Central memory CD4-positive, alpha-beta T cell (primary cell): ENCODE data around the gene TBX10.
A peak's percentile ranks its signal among the peaks of the same experiment; 100 is the strongest.
"Not testable (repeated sequence)": the region's sequence is repeated elsewhere in the genome, so short reads cannot be mapped to it uniquely, and the experiment has no call there.

Source experiments
- DNase-seq: peaks from one replicate; pipeline ENCODE4 v3.0.0; 2022

The TBX10 gene

DNA sequence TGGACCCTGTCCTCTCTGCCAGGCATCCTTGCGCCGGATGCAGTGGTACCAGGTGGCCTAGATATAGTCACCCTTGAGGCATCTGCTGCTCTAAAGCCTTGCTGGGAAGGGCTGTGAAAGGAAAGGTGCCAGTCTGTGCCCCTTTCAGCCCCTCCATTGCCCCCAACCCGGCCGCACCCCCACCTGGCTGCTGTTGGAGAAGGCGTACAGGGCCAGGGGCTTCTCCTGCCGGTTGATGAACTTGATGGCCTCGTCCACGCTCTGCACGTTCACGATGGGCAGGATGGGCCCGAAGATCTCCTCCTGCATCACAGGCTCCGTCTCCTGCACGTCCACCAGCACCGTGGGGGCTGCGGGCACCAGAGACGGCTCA, 24.6 kb upstream of the TBX10 start:
- no peak for DNase-seq

DNA sequence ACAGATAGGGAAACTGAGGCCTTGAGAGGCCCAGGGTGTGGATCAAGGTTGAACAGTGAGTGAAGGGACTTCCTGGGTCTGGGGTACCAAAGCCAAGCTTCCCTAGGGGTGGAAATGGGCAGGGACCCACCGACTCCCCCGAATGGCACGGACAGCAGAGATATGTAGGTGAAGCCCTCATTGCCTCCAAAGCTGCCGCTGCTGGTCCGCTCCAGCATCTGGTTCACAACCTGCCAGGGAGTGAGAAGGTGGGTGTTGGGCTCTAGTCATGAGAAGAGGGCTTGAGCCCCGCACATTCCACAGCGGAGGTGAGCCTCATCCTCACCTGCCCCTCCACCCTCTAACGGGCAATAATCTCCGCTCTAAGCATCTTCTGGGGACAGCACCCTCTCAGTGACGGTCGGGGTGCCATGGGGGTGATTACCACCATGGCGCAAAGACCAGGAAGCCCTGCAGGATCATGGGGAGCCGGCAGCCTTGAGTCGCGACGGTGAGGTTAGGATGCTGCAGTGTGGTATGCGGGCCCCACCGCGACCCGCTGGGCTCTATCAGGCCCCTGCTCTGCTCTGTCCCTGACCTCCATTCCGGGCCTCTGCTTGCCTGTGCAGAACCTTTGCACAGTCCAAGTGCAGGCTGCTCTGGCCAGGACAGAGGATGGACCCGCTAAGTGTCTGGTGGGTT, 24.1 kb upstream of the TBX10 start:
- DNase-seq = no peak

DNA sequence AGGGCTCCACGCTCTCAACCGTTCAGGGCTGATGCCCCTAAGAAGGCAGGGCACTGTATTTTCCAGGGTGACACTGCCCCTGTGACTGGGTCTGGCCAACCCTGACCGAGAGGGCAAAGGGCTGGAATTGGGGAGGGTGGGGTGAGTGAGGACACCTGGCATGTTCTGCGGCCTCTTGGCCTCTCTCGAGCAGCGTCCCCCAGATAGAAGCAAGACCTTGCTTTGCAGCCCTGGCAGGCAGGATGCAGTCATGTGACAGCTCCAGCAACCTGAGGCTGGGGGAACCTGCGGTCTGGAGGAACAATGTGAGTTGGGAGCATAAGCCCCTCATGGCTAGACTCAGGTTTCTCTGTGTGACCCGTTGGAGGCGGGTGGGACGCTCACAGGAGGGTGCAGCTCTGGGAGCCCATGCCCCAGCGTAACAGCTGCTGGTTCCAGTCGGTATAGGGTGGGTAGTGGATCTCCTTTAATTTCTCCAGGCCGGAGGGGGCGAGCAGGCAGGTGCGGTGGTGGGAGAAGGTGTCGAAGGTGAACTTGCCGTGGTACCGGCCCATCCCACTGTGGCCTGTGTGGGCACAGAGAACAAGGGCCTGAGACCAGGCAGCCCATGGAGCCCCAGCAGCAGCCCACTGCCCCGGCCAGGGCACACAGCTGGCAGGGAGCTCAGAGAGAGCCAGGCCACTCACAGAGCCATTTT, 23.4 kb upstream of the TBX10 start:
- DNase-seq = no peak

DNA sequence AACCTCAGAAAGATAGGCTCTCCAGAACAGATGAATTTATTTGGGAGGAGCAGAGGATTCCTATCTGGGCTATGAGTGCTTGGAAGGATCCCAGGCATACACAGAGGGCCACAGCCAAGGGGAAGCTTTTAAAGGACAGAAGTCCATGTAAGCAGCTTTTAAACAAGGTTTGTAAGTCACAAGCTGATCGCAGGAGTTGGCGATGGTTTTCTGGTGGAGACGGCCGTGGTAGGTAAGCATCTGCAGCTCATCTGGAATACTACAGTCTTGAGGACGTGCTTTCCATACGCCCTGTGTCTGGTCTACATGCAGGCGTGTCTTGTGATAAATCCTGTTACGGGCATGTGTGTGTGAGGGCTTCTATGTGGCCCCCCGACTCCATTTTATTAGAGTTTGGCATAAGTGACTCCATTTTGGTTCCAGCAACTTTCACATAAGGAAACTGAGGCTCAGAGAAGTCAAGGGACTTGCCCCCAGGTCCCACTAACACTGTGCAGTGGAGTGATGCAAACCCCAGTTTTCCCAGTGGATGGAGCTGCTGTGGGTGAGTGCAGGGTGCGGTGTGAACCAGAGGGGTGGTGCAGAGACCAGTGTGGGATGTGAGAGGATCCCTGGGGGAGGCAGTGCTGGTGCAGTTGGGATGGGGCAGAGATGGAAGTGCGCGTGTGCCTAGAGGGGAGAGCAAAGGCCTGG, 22.7 kb upstream of the TBX10 start:
- DNase-seq = no peak

DNA sequence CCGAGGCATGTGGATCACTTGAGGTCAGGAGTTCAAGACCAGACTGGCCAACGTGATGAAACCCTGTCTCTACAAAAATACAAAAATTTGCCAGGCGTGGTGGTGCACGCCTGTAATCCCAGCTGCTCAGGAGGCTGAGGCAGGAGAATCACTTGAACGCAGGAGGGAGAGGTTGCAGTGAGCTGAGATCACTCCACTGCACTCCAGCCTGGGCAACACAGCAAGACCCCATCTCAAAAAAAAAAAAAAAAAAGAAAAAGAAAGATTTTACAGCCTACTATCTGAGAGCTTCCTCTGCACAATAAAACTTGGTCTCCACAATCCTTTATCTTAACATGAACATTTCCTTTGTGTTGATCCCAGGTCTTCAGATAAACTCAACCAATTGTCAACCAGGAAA, 21.2 kb upstream of the TBX10 start:
- not testable (repeated sequence) for DNase-seq

DNA sequence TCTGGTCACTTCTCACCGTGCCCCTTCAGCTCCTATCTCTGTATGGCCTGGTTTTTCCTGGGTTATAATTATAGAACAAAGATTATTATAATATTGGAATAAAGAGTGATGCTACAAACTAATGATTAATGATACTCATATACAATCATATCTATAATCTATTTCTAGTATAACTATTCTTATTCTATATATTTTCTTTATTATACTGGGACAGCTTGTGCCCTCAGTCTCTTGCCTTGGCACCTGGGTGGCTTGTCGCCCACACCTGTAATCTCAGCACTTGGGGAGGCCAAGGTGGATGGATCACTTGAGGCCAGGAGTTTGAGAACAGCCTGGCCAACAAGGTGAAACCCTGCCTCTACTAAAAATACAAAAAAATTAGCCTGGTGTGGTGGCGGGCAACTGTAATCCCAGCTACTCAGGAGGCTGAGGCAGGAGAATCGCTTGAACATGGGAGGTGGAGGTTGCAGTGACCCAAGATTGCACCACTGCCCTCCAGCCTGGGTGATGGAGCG, 20.1 kb upstream of the TBX10 start:
- DNase-seq = not testable (repeated sequence)

DNA sequence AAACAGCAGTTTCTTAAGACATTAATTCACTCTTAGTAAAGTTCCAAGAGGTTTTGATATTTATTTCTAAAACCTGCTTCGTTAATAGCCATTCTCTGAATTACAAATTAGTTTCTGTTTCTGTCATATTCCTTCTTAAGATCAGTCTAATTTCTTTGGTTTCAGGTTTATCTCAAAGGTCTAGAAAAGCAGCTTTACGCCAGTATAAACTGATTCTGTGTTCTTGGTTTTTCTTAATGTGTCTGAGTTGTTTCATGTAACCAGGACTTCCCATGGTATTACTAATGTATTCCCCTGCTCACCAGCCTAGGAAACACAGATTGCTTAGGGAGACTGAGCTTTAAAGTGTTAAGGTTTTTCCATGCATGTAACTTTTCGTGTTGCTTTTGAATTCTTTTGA, 17.7 kb upstream of the TBX10 start:
- no peak for DNase-seq

DNA sequence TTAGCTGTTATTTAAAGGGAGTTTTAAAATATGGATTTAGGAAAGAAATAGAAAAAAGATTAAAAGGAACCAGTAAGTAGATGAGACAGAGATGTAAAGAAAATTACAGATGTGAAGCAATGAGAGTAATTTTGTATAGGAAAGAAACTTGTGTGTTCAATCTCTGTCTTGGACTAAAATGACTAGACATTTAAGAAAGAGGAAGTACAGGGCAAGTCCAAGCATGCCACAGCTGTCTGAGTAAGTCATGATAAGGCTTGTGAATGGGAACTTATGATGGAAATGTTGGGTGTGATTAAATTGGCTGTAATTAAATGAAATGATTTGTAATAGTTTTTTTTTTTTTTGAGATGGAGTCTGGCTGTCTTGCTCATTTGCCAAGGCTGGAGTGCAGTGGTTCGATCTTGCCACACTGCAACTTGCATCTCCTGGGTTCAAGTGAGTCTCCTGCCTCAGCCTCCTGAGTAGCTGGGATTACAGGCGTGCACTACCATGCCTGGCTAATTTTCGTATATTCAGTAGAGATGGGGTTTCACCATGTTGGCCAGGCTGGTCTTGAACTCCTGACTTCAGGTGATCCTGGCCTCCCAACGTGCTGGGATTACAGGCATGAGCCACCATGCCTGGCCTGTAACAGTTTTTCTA, 16.8 kb upstream of the TBX10 start:
- DNase-seq = no peak

DNA sequence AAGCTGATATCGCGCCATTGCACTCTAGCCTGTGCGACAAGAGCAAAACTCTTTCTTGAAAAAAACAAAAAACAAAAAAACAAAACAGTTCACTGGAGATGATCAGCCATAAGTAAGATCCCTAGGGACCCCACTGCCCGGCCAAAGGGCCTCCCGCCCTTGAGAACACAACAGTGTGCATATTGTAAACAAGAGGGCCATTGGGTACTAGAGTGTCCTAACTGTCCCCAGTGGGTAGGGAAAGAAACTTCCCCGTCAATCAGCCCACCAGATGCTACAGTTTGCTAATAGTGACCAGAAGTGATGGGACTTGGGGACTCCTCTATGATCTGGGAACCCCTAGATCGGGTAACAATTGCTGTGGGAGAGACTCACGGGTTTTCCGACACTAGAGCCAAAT, 14.7 kb upstream of the TBX10 start:
- no peak for DNase-seq

DNA sequence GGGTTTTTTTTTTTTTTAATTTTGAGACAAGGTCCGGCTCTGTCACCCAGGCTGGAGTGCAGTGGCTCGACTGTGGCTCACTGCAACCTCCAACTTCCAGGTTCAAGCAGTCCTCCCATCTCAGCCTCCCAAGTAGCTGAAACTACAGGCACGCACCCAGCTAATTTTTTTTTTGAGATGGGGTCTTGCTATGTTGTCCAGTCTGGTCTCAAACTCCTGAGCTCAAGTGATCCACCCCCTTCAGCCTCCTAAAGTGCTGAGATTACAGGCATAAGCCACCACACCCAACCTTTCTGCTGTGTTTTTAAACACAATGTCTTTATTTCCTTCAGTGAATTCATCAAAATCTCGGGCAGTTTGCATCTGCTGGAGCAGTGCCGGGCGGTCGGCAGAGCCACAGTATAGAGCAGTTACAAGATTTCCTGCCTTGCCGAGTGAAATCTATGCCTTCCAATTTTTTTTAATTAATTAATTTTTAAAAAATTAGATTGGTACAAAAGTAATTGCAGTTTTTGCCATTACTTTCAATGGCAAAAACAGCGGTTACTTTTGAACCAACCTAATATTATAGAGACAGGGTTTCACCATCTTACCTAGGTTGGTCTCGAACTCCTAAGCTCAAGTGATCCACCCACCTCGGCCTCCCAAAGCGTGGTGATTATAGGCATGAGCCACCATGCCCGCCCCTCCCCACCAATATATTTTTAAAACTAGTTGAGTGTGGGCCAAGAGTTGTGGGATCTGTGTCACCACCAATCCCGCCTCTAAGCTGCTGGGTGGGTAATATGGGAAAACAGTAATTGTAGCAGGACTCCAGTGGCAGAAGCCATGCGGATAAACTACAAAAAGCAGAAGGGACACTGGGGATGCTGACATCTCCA, 13.6 kb upstream of the TBX10 start:
- no peak for DNase-seq

DNA sequence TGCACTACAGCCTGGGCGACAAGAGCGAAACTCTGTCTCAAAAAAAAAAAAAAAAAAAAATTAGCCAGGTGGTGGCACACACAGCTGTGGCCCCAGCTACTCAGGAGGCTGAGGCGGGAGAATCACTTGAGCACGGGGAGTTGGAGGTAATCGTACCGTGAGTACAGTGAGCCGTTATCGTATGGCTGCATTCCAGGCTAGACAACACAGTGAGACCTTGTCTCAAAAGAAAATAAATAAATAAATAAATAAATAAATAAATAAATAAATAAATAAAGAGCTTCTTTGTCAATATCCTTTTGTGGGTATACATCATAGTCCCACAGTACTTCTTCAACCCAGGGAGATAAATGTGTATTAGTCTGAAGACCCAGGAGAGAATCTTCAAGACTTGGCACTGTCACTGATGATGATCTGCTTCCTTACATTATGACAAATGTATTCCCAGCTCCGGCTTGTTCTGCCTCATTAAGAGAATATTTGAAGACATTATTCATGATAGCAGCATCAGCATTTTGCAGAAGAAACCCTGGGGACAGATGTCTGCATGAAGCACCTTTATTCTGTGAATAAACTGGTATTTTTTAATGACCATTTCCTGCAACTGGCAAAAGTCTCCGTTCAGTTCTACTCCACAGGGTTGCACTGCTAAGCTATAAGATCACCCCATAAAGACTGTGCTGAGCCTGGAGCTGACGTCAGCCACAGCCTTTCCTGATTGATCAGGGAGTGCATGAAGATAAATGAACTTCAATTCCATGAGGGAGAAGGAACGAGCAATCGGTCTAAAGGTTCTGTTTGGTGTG, 12.6 kb upstream of the TBX10 start:
- DNase-seq = no peak

DNA sequence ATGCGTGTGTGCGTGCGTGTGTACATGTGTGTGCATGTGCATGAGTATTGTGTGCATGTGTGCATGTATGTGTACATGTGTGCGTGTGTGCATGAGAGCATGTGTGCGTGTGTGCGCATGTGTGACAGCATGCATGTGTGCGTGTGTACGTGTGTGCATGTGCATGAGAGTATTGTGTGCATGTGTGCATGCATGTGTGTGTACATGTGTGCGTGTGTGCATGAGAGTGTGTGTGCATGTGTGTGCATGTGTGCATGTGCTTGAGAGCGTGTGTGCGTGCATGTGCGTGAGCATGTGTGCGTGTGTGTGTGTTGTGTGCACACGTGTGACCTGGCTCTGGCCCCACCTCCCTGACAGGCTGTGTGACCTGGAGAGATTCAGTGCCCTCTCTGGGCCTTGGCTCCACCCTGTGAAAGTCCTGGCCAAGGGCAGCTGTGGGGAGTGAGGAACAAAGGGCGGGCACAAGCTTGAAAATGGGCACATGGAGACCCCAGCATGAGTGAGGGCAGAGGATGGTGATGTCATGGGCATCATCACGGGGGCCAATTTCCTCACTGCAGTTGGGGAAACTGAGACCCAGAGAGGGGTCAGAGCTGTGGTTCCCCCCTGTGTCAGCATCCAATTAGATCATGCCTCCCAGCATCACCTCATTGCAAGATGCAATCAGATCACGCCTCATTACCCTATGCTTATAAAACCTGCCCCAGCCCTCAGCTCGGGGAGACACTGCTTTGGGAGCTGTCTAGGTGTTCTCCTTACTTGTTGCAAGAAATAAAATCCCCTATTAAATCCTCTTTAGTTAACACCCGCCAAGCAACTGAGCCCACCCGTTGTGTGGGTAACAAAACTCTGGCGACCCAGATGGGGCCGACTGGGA, 10.3 kb upstream of the TBX10 start:
- DNase-seq = no peak

DNA sequence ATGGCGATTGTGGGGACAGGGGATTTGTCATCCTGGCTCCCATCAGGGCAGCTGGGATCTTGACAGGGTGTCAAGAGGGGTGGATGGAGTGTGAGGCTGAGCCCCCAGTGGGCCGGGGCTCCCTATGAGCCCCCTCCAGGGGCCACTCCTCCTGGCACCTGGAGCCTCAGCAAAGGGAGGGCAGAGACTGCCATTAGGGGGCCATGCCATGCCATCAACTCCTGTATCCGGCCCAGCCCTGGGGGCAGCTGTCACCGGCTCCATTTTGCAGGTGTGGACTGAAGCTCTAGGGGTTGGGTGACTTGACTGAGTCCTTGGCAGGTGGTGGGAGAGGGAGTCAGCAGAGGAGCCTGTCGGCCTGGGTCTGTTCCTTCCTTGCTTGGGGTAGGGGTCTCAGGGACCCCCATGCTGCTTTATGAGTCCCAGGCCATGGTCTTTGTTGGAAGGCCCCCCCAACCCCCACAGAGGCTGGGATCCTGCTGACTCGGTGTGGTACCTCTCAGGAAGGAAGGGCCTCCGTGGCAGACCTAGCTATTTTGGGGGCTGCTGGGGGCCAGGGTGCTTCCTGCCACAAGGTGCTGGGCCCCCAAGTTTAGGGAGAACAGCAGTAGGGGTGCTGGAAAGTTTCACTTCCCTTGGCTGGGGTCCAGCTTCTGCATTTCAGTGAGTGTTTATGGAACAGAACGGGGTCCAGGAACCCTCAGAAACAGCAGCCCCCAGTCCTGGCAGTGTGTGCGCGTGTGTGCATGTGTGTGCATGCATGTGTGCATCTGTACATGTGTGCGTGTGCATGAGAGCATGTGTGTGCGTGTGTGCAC, 9.4 kb upstream of the TBX10 start:
- no peak for DNase-seq

DNA sequence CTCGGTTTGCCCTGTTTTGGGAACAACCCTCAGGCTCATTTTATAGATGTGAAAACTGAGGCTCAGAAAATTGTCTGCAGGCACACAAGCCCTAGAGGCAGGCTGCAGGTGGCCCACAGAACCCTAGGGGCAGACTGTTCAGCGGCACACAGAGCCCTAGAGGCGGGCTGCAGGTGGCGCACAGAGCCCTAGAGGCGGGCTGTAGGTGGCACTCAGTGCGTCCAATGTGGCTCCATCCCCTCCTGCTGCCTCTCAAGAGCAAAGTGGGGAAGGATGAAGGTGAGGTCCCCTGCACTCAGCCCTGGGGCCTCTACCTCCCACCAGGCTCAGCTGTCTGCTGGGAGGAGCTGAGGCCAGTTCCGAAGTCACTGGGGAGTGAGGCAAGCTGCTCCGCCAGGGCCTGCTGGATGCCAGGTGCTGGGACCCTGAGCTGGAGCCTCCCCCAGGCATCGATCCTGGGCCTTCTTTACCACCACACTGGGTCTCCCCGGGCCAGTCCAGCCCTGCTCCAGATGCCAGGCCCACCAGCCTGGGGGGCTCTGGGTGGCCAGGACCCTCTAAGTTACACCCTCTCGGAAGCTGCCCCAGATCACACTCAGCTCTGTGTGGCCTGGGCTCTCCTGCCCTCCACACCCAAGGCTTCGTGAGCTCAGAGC, 8.7 kb upstream of the TBX10 start:
- peak; percentile 30 for DNase-seq

DNA sequence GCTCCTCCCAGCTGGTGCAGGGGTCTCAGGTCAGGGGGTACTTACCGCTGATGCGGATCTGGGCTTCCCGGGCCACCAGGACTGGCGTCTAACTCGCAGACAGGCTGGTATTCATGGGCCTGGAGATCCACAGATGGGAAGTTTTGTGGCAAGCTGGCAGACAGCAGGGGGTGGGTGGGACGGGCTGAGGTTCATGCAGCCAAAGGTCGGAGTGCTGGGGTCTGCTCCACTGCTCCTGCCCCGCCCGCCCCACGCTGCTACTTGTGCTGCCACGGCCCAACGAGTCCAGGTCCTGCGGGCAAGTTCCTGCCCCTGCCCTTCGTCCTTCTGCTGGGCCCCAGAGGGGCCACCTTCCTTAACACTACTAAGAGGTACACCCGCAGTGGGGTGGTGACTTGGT, 7.9 kb upstream of the TBX10 start:
- DNase-seq = no peak

DNA sequence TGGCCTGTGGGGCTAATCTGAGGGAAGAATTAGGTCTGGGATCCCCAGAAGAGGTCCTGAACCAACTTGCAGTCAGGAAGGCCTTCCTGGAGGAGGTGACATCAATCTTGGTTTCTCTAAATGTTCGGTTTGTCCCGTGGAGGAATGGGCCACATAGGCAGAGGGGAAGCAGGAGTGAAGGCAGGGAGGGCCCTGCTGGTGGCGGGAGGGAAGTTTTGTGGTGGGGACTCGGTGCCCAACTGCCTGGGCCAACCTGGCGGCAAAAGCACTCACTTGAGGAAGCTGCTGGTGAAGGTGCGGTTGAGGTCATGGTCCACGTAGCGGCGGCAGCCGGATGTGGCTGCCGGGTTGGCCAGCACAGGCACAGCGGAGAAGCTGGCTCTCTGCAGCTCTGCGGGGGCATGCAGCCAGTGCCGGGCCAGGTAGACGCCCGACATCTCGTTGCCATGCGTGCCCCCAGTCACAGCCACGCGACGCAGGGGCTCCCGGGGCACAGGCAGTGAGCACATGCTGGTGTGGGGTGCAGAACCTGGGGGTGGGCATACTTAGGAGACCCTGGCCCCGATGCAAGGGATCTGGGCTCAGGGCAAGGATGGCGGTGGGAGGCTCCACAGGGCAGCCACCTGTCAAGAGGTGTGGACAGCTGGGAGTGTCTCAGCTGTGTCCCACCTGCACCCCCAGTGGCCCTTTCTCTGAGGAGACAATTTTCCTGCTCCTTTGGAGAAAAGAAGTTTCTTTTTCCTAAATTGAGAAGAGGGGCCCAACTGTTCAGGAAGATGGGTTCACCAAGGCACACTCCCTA, 7.2 kb upstream of the TBX10 start:
- no peak for DNase-seq

DNA sequence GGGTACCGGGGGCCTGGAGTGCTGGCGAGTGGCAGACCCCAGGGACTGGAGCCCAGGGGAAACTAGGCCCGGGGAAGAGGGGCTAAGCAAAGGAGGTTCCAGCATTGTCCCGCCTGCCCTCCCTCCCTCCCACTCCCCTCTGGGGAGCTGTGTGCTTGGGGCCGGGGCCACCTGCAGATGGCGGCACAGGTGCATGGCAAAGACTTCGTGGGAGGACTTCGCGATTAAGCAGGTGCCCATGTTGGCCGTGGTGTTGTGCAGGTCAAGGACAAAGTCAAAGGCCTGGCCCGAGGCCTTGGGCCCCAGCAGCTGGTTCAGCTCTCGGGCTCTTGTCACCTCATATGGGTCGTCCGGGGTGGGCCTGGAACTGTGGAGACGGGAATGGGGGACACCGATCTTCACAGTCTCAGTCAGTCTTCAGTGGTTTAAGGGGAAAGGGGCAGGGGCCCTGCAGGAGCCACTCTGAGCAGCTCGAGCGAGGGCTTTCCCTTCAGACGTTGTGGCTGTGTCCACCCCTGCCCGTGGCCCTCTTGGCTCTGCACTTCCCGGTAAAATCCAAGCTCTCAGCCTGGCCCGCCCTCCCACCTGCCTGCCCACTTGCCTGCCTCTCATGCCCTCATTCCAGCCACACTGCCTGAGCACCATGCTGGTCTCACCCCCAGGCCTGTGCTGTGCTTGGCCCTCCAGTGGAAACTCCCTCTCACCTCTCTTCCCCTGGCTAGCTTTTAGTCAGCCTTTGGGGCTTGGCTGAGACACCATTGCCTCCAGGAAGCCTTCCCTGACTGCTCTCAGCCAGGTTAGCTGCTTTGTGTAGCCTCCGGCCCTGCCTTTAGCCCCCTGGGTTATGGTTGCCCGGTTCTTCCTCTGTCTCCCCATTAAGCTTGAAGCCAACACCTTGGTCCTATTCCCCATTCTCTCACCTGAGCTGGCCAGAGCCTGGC, 6.2 kb upstream of the TBX10 start:
- DNase-seq = no peak
